SJSA1 (cell line): ENCODE data around the gene CLCN3. TPM values are rescaled to one million over a fixed set of nuclear protein-coding genes. Genes with fewer than 3 reads are reported as not detected.
"Not testable (repeated sequence)": the region's sequence is repeated elsewhere in the genome, so short reads cannot be mapped to it uniquely, and the experiment has no call there.

Experiments
- DNase-seq, 2 experiments: peaks; one replicate each; pipeline ENCODE4 v3.0.0-alpha.2; 2015 to 2020; ENCODE audit warnings: low spot score in 2 of 2, low read depth in 1 of 2
- H3K27ac ChIP-seq: fragments of 250-450 bp; sonication (Bioruptor Pico); 2 replicates; pipeline ENCODE4 v1.5.1; 2020; ENCODE audit warnings: mild to moderate bottlenecking, moderate library complexity
- H3K27me3 ChIP-seq: fragments of 250-450 bp; sonication (Bioruptor Pico); replicated peaks from 2 replicates; pipeline ENCODE4 v1.5.1; 2020; ENCODE audit warnings: mild to moderate bottlenecking, moderate library complexity
- H3K36me3 ChIP-seq: fragments of 250-450 bp; sonication (Bioruptor Pico); 2 replicates; pipeline ENCODE4 v1.5.1; 2020; ENCODE audit warnings: mild to moderate bottlenecking
- H3K4me1 ChIP-seq: fragments of 250-450 bp; sonication (Bioruptor Pico); replicated peaks from 2 replicates; pipeline ENCODE4 v1.6.1; 2021; ENCODE audit warnings: mild to moderate bottlenecking
- H3K4me3 ChIP-seq: fragments of 250-450 bp; sonication (Bioruptor Pico); 2 replicates; pipeline ENCODE4 v1.5.1; 2020; ENCODE audit warnings: mild to moderate bottlenecking
- H3K9me3 ChIP-seq: fragments of 250-450 bp; sonication (Bioruptor Pico); replicated peaks from 2 replicates; pipeline ENCODE4 v1.5.1; 2020; ENCODE audit warnings: mild to moderate bottlenecking
- total RNA-seq: library from RNA; depleted of rRNA; stranded (reverse); fragments of >200 nt; shearing (Covaris generic); gene quantifications from 2 replicates; pipeline ENCODE4 v1.2.3, GENCODE V29; 2014

The CLCN3 gene
- total RNA-seq, 1 experiment from 2014 or later = 19.9 TPM

DNA sequence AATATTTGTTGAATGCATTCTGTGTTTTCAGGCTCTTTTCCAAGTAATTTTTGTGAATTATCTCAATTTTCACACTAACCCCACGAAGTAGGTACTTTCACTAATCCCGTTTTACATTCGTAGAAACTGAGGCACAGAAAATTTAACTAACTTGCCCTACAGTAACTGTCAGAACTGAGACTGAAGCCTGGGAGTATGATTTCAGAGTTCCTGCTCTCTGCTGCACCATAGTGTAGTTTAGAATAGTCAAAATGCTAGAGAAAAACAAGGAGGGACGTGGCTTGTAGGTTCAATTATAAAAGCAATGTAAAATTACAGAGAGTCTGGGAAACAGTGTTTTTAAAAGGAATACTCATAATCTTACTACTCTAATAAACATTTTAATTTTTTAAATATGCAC, 2.2 kb downstream of the CLCN3 start:
- no peaks in the 10 kb centered on the region for H3K9me3 ChIP-seq
- no peak overlapping the region for H3K27ac ChIP-seq
- H3K27me3 ChIP-seq = no peaks in the 10 kb centered on the region
- no peak for DNase-seq
- no peaks in the 10 kb centered on the region for H3K36me3 ChIP-seq
- H3K4me1 ChIP-seq = peaks cover 8% of the 10 kb centered on the region
- no peak overlapping the region for H3K4me3 ChIP-seq

DNA sequence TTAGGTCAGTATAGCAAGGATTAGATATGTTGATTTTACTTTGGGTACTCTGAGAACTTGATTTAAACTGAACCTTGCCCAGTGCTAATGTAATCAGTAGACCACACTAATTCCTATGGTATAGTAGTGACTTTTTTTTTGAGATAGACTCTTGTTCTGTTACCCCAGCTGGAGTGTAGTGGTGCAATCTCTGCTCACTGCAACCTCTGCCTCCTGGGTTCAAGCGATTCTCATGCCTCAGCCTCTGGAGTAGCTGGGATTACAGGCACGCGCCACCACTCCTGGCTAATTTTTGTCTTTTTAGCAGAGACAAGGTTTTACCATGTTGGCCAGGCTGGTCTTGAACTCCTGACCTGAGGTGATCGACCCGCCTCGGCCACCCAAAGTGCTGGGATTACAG, 3.6 kb downstream of the CLCN3 start:
- not testable (repeated sequence) for H3K27ac ChIP-seq, H3K4me3 ChIP-seq, H3K27me3 ChIP-seq, H3K36me3 ChIP-seq, H3K9me3 ChIP-seq, H3K4me1 ChIP-seq, DNase-seq

DNA sequence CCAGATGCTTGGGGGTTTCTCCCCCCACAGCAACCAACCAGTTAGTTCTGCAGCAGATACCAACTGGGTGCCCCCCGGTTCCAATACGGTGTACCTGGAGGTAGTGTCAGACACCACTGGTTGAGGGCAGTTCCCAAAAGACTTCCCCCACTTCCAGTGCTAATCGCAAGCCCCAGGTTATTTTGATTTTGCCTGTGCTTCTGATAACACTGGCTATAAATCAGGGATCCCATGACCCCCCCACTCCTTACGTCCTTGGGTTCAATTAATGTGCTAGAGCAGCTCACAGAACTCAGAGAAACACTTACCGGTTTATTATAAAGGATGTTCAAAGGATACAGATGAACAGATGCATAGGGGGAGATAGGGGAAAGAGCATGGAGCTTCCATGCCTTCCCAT, 5.5 kb downstream of the CLCN3 start:
- Histone ChIP-seq H3K27ac (no peak overlapping the region), H3K27me3 (no peaks in the 10 kb centered on the region), H3K4me3 (no peak overlapping the region), H3K4me1 (peaks cover 8% of the 10 kb centered on the region), H3K36me3 (no peaks in the 10 kb centered on the region), H3K9me3 (no peaks in the 10 kb centered on the region)
- no peak for DNase-seq

DNA sequence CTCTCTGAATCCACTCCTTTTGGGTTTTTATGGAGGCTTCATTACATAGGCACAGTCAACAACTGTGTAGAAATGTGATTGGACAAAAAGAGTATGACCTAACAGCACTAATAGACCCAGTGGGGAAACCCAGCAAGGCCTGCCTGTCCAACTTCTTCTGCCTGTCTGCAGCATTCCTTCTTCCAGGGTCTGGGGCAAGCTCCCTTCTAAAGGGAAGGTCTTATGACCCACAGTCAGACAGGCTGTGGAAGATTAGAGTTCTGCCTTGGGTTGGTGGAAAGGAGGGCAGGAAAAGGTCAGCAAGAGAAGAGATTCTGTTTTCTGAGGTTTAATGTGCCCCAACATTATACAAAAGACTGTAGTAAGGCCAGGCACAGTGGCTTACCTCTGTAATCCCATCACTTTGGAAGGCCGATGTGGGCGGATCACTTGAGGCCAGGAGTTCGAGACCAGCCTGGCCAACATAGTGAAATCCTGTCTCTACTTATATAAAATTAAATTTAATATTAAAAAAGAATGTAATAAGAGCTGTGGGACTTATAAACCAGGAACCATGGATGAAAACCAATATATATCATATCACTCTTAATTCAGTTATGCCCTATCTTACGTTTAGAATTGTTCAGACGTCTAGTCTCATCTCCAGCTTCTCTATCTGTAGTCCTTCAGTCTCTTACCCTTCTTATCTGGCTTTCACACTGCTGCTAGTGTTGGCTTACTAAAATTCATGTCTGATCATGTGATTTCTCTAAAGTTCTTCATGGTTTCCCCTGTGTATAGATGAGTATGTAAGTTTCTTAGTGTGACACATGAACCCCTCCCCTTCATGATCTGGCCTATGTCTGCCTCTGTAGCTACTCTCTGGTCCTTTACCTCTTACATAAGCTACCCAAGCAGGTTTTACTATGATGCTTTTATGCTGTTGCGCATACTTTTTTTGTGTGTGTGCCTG, 6.2 kb downstream of the CLCN3 start:
- Histone ChIP-seq H3K4me1 (peaks cover 8% of the 10 kb centered on the region), H3K36me3 (no peaks in the 10 kb centered on the region), H3K9me3 (no peaks in the 10 kb centered on the region), H3K27ac (no peak overlapping the region), H3K27me3 (no peaks in the 10 kb centered on the region), H3K4me3 (no peak overlapping the region)
- DNase-seq = no peak

DNA sequence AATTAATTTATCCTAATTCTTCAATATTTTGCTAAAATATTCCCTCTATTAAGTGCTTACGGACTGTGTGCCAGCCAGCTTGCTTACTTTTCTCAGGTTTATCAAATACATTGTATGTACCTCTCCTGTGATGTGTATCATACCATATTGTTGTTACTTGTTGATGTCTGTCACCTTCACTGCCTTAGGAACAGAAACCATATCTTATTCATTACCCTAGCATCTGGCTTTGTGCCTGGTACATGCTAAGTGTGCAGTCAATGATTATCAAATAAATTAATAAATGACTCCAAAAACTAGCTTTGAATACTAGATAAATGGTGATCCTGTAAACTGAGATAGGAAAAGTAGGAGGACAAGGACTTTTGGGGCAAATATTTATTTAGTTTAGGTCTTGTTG, 6.9 kb downstream of the CLCN3 start:
- H3K27me3 ChIP-seq = no peaks in the 10 kb centered on the region
- no peaks in the 10 kb centered on the region for H3K9me3 ChIP-seq
- peaks cover 7% of the 10 kb centered on the region for H3K4me1 ChIP-seq
- no peak overlapping the region for H3K4me3 ChIP-seq
- H3K27ac ChIP-seq = no peak overlapping the region
- no peaks in the 10 kb centered on the region for H3K36me3 ChIP-seq
- DNase-seq = no peak

DNA sequence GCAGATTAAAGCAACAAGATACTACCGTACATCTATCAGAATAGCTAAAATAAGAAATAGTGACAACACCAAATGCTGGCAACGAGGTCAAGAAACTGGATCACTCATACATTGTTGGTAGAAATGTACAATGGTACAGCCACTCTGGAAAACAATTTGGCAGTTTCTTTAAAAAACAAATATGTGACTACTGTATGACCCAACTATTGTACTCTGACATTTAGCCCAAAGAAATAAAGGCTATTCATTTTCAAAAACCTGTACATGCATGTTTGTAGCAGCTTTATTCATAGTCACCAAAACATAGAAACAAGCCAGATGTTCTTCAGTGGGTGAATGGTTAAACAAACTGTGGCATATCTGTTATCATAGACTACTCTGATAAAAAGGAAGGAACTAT, 8.2 kb downstream of the CLCN3 start:
- H3K9me3 ChIP-seq = no peaks in the 10 kb centered on the region
- no peak overlapping the region for H3K4me3 ChIP-seq
- H3K27me3 ChIP-seq = no peaks in the 10 kb centered on the region
- H3K4me1 ChIP-seq = no peaks in the 10 kb centered on the region
- no peak for DNase-seq
- H3K27ac ChIP-seq = no peak overlapping the region
- H3K36me3 ChIP-seq = no peaks in the 10 kb centered on the region

DNA sequence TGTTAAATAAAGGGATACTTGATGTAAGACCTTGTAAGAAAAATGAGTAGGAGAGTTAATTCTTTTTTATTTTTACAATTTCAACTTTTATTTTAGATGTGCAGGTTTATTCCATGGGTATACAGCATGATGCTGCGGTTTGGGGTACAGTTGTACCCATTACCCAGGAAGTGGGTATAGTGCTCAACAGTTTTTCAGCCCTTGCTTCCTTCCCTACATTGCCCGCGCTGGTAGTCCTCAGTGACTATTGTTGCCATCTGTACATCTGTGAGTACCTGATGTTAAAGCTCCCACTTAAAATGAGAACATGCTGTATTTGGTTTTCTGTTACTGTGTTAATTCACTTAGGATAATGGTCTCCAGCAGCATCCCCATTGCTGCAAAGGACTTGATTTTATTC, 9.7 kb downstream of the CLCN3 start:
- no peak overlapping the region for H3K27ac ChIP-seq
- H3K36me3 ChIP-seq = no peaks in the 10 kb centered on the region
- no peaks in the 10 kb centered on the region for H3K27me3 ChIP-seq
- H3K9me3 ChIP-seq = no peaks in the 10 kb centered on the region
- H3K4me3 ChIP-seq = no peak overlapping the region
- no peaks in the 10 kb centered on the region for H3K4me1 ChIP-seq
- no peak for DNase-seq

DNA sequence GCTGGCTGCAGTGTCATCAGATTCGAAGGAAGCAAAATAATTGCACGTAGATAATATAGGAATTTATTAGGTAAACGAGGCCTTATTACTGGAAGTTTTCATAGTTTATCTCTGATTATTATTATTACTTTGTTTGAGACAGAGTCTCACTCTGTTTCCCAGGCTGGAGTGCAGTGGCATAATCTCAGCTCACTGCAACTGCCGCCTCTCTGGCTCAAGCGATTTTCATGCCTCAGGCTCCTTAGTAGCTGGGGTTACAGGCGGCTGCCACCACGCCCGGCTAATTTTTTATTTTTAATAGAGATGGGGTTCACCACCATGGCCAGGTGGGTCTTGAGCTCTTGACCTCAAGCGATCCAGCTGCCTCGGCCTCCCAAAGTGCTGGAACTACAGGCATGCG, 12.5 kb downstream of the CLCN3 start:
- H3K27ac ChIP-seq = no peak overlapping the region
- H3K27me3 ChIP-seq = no peaks in the 10 kb centered on the region
- H3K4me1 ChIP-seq = no peaks in the 10 kb centered on the region
- no peak for DNase-seq
- no peaks in the 10 kb centered on the region; the same call in 1 of the 2 replicates for H3K36me3 ChIP-seq
- H3K4me3 ChIP-seq = no peak overlapping the region
- H3K9me3 ChIP-seq = no peaks in the 10 kb centered on the region

DNA sequence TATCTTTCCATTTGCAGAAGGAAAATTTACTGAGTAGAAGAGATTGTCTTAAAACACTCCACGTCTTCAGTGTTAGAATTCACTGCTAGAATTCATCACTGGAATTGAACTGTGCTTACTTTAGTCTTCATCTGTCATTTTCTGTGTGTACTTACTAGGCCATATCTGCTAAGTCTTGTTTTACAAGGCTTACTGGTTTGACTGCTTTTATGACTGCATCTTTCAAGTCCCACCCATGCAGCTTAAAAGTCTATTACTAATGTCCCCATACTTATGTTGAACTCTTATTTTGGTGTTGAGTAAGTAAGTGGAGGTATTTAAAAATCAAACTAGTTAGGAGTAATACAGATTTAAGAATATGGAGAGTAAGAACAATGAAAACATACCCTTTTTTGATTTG, 14.6 kb downstream of the CLCN3 start:
- no peaks in the 10 kb centered on the region; the same call in 1 of the 2 replicates for H3K36me3 ChIP-seq
- no peak for DNase-seq
- no peaks in the 10 kb centered on the region for H3K4me1 ChIP-seq
- no peaks in the 10 kb centered on the region for H3K27me3 ChIP-seq
- no peaks in the 10 kb centered on the region for H3K9me3 ChIP-seq
- no peak overlapping the region for H3K4me3 ChIP-seq
- H3K27ac ChIP-seq = no peak overlapping the region

DNA sequence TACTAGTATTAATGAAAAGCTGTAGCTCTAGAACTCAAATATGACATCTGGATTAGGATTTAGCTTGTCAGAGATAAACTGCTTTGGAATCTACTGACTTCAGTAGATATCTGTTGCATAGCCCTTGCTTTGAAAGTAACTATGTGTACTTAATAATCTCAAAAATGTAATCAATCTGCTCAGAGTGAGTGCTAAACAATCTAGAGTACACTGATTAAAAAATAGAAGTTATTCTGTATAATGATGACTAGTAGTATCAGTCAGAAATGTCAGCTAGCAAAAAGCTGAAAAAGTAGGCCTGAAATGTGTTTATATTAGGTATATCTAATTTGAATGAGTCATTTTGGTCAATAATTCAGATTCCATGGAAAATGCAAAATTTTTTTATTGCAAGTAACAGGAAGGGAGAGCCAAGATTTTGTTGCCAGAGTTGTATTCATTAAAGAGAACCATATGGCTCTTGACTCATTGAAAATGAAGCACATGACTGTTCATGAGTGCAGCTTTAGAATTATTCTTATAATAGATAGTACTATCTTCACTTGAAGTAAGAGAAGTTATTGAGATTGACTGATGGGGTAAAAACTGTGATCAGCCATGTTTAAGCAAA, 20.0 kb downstream of the CLCN3 start:
- no peak for DNase-seq
- Histone ChIP-seq H3K27me3 (no peaks in the 10 kb centered on the region), H3K36me3 (no peaks in the 10 kb centered on the region; the same call in 1 of the 2 replicates), H3K4me3 (no peak overlapping the region), H3K4me1 (no peaks in the 10 kb centered on the region), H3K9me3 (no peaks in the 10 kb centered on the region), H3K27ac (no peak overlapping the region)

DNA sequence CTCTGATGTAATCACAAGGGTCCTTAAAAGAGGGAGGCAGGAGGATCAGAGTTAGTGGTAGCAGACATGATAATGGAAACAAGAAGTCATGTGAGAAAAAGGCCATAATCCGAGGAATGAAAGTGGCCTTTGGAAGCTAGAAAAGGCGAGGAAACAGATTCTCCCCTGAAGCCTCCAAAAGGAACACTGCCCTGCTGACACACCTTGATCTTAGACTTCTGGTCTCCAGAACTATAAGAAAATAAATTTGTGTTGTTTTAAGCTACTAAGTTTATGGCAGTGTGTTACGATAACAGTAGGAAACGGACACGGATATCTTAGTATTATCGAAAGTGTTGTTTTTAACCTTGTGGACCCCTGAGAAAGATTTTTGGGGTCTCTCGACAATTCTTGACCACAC, 24.4 kb downstream of the CLCN3 start:
- no peaks in the 10 kb centered on the region for H3K4me1 ChIP-seq
- no peaks in the 10 kb centered on the region for H3K36me3 ChIP-seq
- H3K27ac ChIP-seq = no peak overlapping the region
- H3K27me3 ChIP-seq = no peaks in the 10 kb centered on the region
- no peak overlapping the region for H3K4me3 ChIP-seq
- H3K9me3 ChIP-seq = no peaks in the 10 kb centered on the region
- DNase-seq = no peak

DNA sequence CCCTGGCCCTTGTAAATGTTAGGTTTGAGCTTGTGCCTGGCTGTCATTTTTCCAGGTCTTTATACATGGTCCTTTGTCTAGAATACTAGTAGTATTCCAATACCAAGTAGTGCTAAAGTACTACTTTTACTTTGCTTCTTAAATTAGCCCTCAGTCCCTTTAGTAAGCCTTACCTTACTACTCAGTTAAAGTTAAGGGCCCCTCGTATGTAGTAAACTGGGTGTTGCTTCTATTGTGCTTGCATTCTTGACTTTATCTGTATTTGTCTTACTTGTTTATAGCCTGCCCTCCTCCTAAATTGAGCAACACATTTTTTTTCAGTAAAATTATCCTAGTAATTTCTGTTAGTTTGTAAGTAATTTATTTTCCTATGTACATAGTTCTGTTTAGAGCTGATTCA, 25.2 kb downstream of the CLCN3 start:
- no peaks in the 10 kb centered on the region for H3K27me3 ChIP-seq
- H3K4me3 ChIP-seq = no peak overlapping the region
- no peaks in the 10 kb centered on the region for H3K36me3 ChIP-seq
- no peaks in the 10 kb centered on the region for H3K4me1 ChIP-seq
- DNase-seq = no peak
- no peak overlapping the region for H3K27ac ChIP-seq
- no peaks in the 10 kb centered on the region for H3K9me3 ChIP-seq

DNA sequence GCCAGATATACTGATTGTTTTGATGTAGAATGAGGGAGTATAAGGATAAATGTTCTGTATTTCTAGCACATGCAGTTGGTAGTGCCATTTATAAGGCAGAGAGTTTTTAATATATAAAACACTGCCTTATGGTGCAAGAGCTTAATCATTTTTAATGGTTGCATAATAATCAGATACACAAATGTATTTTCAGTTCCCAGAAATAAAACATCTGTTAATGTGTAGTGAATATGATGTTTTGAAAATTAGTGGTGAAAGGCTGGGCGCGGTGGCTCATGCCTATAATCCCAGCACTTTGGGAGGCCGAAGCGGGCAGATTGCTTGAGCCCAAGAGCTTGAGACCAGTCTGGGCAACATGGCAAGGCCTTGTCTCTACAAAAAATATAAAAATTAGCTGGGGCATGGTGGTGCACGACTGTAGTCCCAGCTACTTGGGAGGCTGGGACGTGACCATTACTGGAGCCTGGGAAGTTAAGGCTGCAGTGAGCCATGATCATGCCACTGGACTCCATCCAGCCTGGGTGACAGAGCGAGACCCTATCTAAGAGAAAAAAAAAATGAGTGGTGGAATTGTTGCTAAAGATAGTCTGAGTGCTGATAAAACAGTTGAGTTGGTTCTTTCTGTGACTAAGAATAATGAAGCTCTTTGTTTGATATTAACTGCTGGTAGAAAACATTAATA, 29.3 kb downstream of the CLCN3 start:
- H3K4me3 ChIP-seq = no peak overlapping the region
- H3K36me3 ChIP-seq = no peaks in the 10 kb centered on the region
- no peak for DNase-seq
- no peak overlapping the region for H3K27ac ChIP-seq
- H3K27me3 ChIP-seq = no peaks in the 10 kb centered on the region
- H3K9me3 ChIP-seq = no peaks in the 10 kb centered on the region
- no peaks in the 10 kb centered on the region for H3K4me1 ChIP-seq
